Vagina (tissue), 2 donors: Measurements from ENCODE around the gene LACTBL1. TPM values are rescaled to one million over a fixed set of nuclear protein-coding genes. Genes with fewer than 3 reads are reported as not detected.

Experiments used
- DNase-seq, 2 donors: peaks; one replicate each; pipeline ENCODE4 v3.0.0-alpha.2; 2017; ENCODE audit errors: extremely low spot score in 2 of 2
- H3K27ac ChIP-seq: fragments of 200-600 bp; sonication (generic); one replicate; pipeline ENCODE4 v1.5.1; 2019
- H3K27me3 ChIP-seq: fragments of 200-600 bp; sonication (generic); one replicate; pipeline ENCODE4 v1.5.1; 2019
- H3K36me3 ChIP-seq, 2 donors: fragments of 200-600 bp; sonication (generic); one replicate each; pipeline ENCODE4 v1.5.1; 2017 to 2019
- H3K4me1 ChIP-seq: fragments of 200-600 bp; sonication (generic); one replicate; pipeline ENCODE4 v1.5.1; 2019
- H3K4me3 ChIP-seq, 2 donors: fragments of 200-600 bp; sonication (generic); 1 replicate in 1 of 2; 2 replicates in 1 of 2; pipeline ENCODE4 v1.5.1; 2016 to 2019
- H3K9me3 ChIP-seq: fragments of 200-600 bp; sonication (generic); one replicate; pipeline ENCODE4 v1.5.1; 2019
- POLR2A ChIP-seq, 2 donors: fragments of 450-650 bp; IDR thresholded peaks; one replicate each; pipeline ENCODE4 v1.6.1; 2017; ENCODE audit warnings: antibody characterized with exemption in 2 of 2, mild to moderate bottlenecking in 2 of 2, moderate library complexity in 2 of 2
- POLR2AphosphoS5 ChIP-seq, 2 donors: sonication (generic); formaldehyde crosslinking; IDR thresholded peaks; one replicate each; pipeline ENCODE4 v1.9.0; 2017; ENCODE audit warnings: antibody characterized with exemption in 2 of 2, mild to moderate bottlenecking in 2 of 2, low read depth in 1 of 2; ENCODE audit not compliant: insufficient read depth in 1 of 2
- intact Hi-C: fragments of 100-400 bp; cut with DNase I; formaldehyde crosslinking; loops from one replicate; pipeline ENCODE4 v1.15.1; 2023
- total RNA-seq: library from RNA; depleted of rRNA; stranded (reverse); fragments of >200 nt; gene quantifications from one replicate; pipeline ENCODE4 v1.2.3, GENCODE V29; 2016
- TF ChIP-seq, protein P1 (sequence below), 3 experiments: fragments of 450-650 bp in 2 of 3; fragments of 200-600 bp in 1 of 3; sonication (generic) in 1 of 3; IDR thresholded peaks; one replicate each; pipeline ENCODE4 v1.5.1; 2017 to 2019; ENCODE audit warnings: antibody characterized with exemption in 3 of 3, mild to moderate bottlenecking in 2 of 3, moderate library complexity in 2 of 3

Gene LACTBL1
- total RNA-seq, 1 donor from 2014 or later, result not detected

- TF ChIP-seq POLR2A (IDR thresholded peaks at IDR 0.05) (no peak), POLR2AphosphoS5 (IDR thresholded peaks at IDR 0.05; ENCODE audit: insufficient read depth in 1 of 2, low read depth in 1 of 2) (no peak)
- TF ChIP-seq, protein P1, sequence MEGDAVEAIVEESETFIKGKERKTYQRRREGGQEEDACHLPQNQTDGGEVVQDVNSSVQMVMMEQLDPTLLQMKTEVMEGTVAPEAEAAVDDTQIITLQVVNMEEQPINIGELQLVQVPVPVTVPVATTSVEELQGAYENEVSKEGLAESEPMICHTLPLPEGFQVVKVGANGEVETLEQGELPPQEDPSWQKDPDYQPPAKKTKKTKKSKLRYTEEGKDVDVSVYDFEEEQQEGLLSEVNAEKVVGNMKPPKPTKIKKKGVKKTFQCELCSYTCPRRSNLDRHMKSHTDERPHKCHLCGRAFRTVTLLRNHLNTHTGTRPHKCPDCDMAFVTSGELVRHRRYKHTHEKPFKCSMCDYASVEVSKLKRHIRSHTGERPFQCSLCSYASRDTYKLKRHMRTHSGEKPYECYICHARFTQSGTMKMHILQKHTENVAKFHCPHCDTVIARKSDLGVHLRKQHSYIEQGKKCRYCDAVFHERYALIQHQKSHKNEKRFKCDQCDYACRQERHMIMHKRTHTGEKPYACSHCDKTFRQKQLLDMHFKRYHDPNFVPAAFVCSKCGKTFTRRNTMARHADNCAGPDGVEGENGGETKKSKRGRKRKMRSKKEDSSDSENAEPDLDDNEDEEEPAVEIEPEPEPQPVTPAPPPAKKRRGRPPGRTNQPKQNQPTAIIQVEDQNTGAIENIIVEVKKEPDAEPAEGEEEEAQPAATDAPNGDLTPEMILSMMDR (IDR thresholded peaks at IDR 0.05), result no peak
- no peaks in the 10 kb centered on the region for H3K9me3 ChIP-seq
- intact Hi-C loops, result no loop called here
These were observed 60.4 kb downstream of the LACTBL1 start for GRCh38 chr1:22912311-22912710.

DNA sequence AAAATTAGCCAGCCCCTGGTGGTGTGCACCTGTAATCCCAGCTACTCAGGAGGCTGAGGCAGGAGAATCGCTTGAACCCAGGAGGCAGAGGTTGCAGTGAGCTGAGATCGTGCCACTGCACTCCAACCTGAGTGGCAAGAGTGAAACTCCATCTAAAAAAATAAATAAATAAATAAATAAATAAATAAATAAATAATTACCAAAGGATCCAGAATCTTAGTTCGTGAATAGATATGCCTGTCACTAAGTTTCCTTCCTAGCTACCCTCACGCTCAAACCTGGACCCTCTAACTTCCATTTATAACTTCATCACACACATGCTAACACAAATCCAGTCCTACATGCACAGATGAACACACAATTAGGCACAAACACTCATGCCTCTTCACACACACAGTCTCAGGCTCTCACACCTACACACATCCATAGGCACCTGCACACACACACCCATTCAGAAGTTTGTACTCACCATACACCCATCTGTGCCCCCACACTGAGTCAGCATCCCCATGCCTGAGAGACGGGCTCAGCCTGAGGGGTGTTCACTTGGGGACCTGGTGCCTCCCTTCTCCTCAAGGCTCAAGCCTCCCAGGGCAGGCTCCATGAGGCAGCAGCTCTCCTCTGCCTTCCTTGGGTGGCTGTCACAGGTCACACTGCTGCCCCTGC is 61.5 kb downstream of the LACTBL1 start:
- no peak overlapping the region for H3K4me3 ChIP-seq
- no peaks in the 10 kb centered on the region for H3K27me3 ChIP-seq
- TF ChIP-seq POLR2AphosphoS5 (IDR thresholded peaks at IDR 0.05; ENCODE audit: insufficient read depth in 1 of 2, low read depth in 1 of 2) (no peak), POLR2A (IDR thresholded peaks at IDR 0.05) (no peak)
- TF ChIP-seq, protein P1 (IDR thresholded peaks at IDR 0.05), result no peak

More at GRCh38 chr1:22912311-22912710, 60.4 kb downstream of the LACTBL1 start:
- Histone ChIP-seq H3K27me3 (no peaks in the 10 kb centered on the region), H3K36me3 (no peaks in the 10 kb centered on the region), H3K27ac (no peak overlapping the region), H3K4me1 (no peaks in the 10 kb centered on the region), H3K4me3 (no peak overlapping the region)
- DNase-seq, result no peak

GRCh38 chr1:22910286-22910685 is 62.4 kb downstream of the LACTBL1 start:
- no peaks in the 10 kb centered on the region for H3K27me3 ChIP-seq
- no peaks in the 10 kb centered on the region for H3K4me1 ChIP-seq
- TF ChIP-seq, protein P1 (IDR thresholded peaks at IDR 0.05), result no peak
- TF ChIP-seq POLR2AphosphoS5 (IDR thresholded peaks at IDR 0.05; ENCODE audit: insufficient read depth in 1 of 2, low read depth in 1 of 2), result no peak
- H3K9me3 ChIP-seq, result no peaks in the 10 kb centered on the region
- intact Hi-C loops, result no loop called here
- H3K27ac ChIP-seq, result no peak overlapping the region
- no peak overlapping the region for H3K4me3 ChIP-seq
- no peak for DNase-seq
- no peaks in the 10 kb centered on the region for H3K36me3 ChIP-seq

More for the DNA sequence above, 61.5 kb downstream of the LACTBL1 start:
- Histone ChIP-seq H3K27ac (no peak overlapping the region), H3K36me3 (no peaks in the 10 kb centered on the region), H3K4me1 (no peaks in the 10 kb centered on the region), H3K9me3 (no peaks in the 10 kb centered on the region)
- no peak for DNase-seq
- intact Hi-C loops, result no loop called here

DNA sequence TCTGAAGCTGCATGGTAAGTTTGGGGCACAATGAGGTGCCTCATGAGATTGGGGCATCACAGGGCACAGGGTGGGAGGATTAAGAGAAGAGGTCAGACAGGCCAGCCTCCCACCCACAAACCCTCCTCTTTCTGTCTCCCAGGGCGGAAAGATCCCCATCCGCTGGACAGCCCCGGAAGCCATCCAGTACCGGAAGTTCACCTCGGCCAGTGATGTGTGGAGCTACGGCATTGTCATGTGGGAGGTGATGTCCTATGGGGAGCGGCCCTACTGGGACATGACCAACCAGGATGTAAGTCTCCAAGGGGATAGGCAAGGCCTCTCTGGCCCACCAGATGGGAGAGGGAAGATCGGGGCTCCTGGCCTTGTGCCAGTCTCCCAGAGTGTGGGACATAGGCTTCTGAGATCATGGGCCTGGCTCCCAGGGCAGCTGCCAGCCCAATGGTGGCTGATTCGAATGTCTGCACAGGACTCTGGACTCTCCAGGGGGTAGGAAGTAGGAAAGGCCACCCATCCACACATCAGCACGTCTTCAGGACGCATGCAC is 63.7 kb downstream of the LACTBL1 start:
- Histone ChIP-seq H3K27ac (no peak overlapping the region), H3K4me3 (no peak overlapping the region), H3K4me1 (no peaks in the 10 kb centered on the region), H3K36me3 (no peaks in the 10 kb centered on the region), H3K27me3 (no peaks in the 10 kb centered on the region), H3K9me3 (no peaks in the 10 kb centered on the region)
- intact Hi-C loops, result no loop called here
- TF ChIP-seq POLR2A (IDR thresholded peaks at IDR 0.05) (no peak), POLR2AphosphoS5 (IDR thresholded peaks at IDR 0.05; ENCODE audit: insufficient read depth in 1 of 2, low read depth in 1 of 2) (no peak)
- TF ChIP-seq, protein P1 (IDR thresholded peaks at IDR 0.05), result no peak
- DNase-seq, result no peak

DNA sequence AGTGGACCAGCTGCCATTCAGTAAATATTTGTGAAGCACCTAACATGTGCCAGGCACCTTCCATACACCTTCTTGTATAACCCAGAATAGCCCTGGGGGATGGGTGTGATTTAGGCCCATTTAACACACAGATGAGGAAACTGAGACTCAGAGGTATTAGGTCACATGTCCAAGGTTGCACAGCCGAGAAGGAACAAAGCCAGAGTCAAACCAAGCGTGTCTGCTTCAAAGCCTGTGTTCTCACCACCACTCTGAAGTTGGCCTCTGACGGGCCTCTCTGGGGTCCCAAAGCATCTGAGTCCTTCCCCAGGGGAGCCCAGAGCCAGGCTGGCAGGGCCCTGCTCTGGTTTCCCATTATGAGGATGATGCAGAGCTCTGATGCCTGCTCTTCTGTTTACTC is 65.1 kb downstream of the LACTBL1 start:
- Histone ChIP-seq H3K9me3 (no peaks in the 10 kb centered on the region), H3K4me1 (no peaks in the 10 kb centered on the region), H3K36me3 (no peaks in the 10 kb centered on the region), H3K27me3 (no peaks in the 10 kb centered on the region), H3K27ac (no peak overlapping the region), H3K4me3 (no peak overlapping the region)
- intact Hi-C loops, result no loop called here
- TF ChIP-seq POLR2A (IDR thresholded peaks at IDR 0.05), result no peak
- TF ChIP-seq POLR2AphosphoS5 (IDR thresholded peaks at IDR 0.05; ENCODE audit: insufficient read depth in 1 of 2, low read depth in 1 of 2), result no peak
- TF ChIP-seq, protein P1 (IDR thresholded peaks at IDR 0.05), result no peak
- DNase-seq, result no peak
